K562 (cell line): Measurements from ENCODE around the gene EMX2. TPM values are rescaled to one million over a fixed set of nuclear protein-coding genes. Genes with fewer than 3 reads are reported as not detected.

Experiments used
- ATAC-seq: fragments of 200-7000 bp; cut with Tn5 transposase; 3 replicates; pipeline ENCODE4 v1.9.1; 2020; ENCODE audit warnings: moderate library complexity
- BruUV-seq: library from RNA; stranded (reverse); fragments of 400-500 nt; replicated peaks from 2 replicates; lab custom pipeline; 2021; lab: Mats Ljungman, UMichigan
- CTCF ChIA-PET: fragments of 300-600 bp; formaldehyde crosslinking; extraction: SDS; loops from one replicate; lab custom pipeline; 2021; ENCODE audit warnings: low intra/inter-chr PET ratio; lab: Yijun Ruan, JAX
- POLR2A ChIA-PET: fragments of 300-600, 350-650 bp; sonication (Branson Sonifier 250); formaldehyde crosslinking; extraction: SDS; loops from one replicate; lab custom pipeline; 2021; ENCODE audit warnings: antibody characterized with exemption, inconsistent platforms; lab: Yijun Ruan, JAX
- DNase-seq, 4 experiments: peaks; one replicate each; pipeline versions ENCODE4 v3.0.0 to v3.0.0-alpha.2; 2011 to 2018; ENCODE audit warnings: low spot score in 3 of 4, mixed read lengths in 3 of 4; ENCODE audit errors: extremely low read depth in 1 of 4
- FAIRE-seq: peaks from 2 replicates; lab custom pipeline; 2011; peaks lifted over from hg19 to GRCh38; lab: Jason Lieb, UNC
- H2AFZ ChIP-seq: 2 replicates; pipeline ENCODE4 v1.6.0; 2011; ENCODE audit warnings: low read depth, low read length, control low read depth, inconsistent platforms
- H3K27ac ChIP-seq: fragments of 200-600 bp; 3 replicates; pipeline ENCODE4 v1.8.0; 2011; ENCODE audit warnings: low read depth, mild to moderate bottlenecking, control low read depth, inconsistent platforms, low read length, moderate library complexity, mixed read lengths; ENCODE audit errors: extremely low read depth
- H3K27me3 ChIP-seq, 2 experiments: fragments of 300-600 bp in 1 of 2; 2 replicates in 1 of 2; 3 replicates in 1 of 2; pipeline versions ENCODE4 v1.6.0 to v1.8.0; 2011; ENCODE audit warnings: inconsistent platforms in 2 of 2, low read length in 2 of 2, mild to moderate bottlenecking in 1 of 2, mixed read lengths in 1 of 2, moderate library complexity in 1 of 2; ENCODE audit not compliant: control insufficient read depth in 2 of 2, insufficient read depth in 2 of 2
- H3K36me3 ChIP-seq: fragments of 300-600 bp; 3 replicates; pipeline ENCODE4 v1.8.0; 2011; ENCODE audit warnings: mild to moderate bottlenecking, low read length, inconsistent platforms; ENCODE audit not compliant: control insufficient read depth, insufficient read depth
- H3K4me1 ChIP-seq, 2 experiments: fragments of 200-600 bp in 1 of 2; replicated peaks in 1 of 2; 2 replicates in 1 of 2; 3 replicates in 1 of 2; pipeline versions ENCODE4 v1.5.1 to v1.8.0; 2011; ENCODE audit warnings: inconsistent platforms in 2 of 2, low read length in 2 of 2, mild to moderate bottlenecking in 1 of 2, mixed read lengths in 1 of 2, moderate library complexity in 1 of 2; ENCODE audit not compliant: control insufficient read depth in 2 of 2, insufficient read depth in 2 of 2
- H3K4me2 ChIP-seq: 2 replicates; pipeline ENCODE4 v1.6.1; 2011; ENCODE audit warnings: low read length, control low read depth, inconsistent platforms, mixed read lengths; ENCODE audit not compliant: insufficient read depth
- H3K4me3 ChIP-seq: fragments of 200-600 bp; sonication (generic), shearing (Covaris generic); 2 replicates; pipeline ENCODE4 v1.5.1; 2016; ENCODE audit warnings: control low read depth, inconsistent platforms
- H3K79me2 ChIP-seq: fragments of 200-600 bp; 3 replicates; pipeline ENCODE4 v1.8.0; 2011; ENCODE audit warnings: low read length, inconsistent platforms; ENCODE audit not compliant: control insufficient read depth, insufficient read depth
- H3K9ac ChIP-seq, 2 experiments: 2 replicates each; pipeline versions ENCODE4 v1.6.0 to v1.6.1; 2011; ENCODE audit warnings: low read depth in 2 of 2, low read length in 2 of 2, control low read depth in 1 of 2, inconsistent platforms in 1 of 2, mild to moderate bottlenecking in 1 of 2, mixed read lengths in 1 of 2; ENCODE audit not compliant: insufficient read depth in 1 of 2
- H3K9me1 ChIP-seq: one replicate; pipeline ENCODE4 v1.6.0; 2011; ENCODE audit warnings: inconsistent platforms, mild to moderate bottlenecking, low read length, moderate library complexity; ENCODE audit not compliant: control insufficient read depth, insufficient read depth
- H3K9me3 ChIP-seq: replicated peaks from 2 replicates; pipeline ENCODE4 v1.5.1; 2011; ENCODE audit warnings: low read depth, low read length, inconsistent platforms; ENCODE audit not compliant: control insufficient read depth, insufficient read depth
- H4K20me1 ChIP-seq: replicated peaks from 2 replicates; pipeline ENCODE4 v1.6.1; 2011; ENCODE audit warnings: low read length, inconsistent platforms, mixed read lengths; ENCODE audit not compliant: control insufficient read depth, insufficient read depth
- KHSRP ChIP-seq: fragments of 450-650 bp; IDR thresholded peaks from 2 replicates; pipeline ENCODE4 v1.6.1; 2017
- RFX1 ChIP-seq: fragments of 450-650 bp; IDR thresholded peaks from 2 replicates; pipeline ENCODE4 v1.6.1; 2016; ENCODE audit warnings: mild to moderate bottlenecking, moderate library complexity
- SAP30 ChIP-seq: fragments of 200-600 bp; sonication (generic); IDR thresholded peaks from 2 replicates; pipeline ENCODE4 v1.6.1; 2012; ENCODE audit warnings: borderline replicate concordance, low read depth, mild to moderate bottlenecking, moderate library complexity, low read length, control low read depth, inconsistent platforms; ENCODE audit not compliant: insufficient read depth, poor library complexity, severe bottlenecking
- TFE3 ChIP-seq: fragments of 450-650 bp; formaldehyde crosslinking; IDR thresholded peaks from 2 replicates; pipeline ENCODE4 v1.4.0; 2020; ENCODE audit warnings: mild to moderate bottlenecking, mixed read lengths
- ZC3H11A ChIP-seq: IDR thresholded peaks from 2 replicates; pipeline ENCODE4 v1.6.1; 2012; ENCODE audit warnings: low read depth, low read length, improper control_type of control experiment
- ZFPM2 ChIP-seq: fragments of 250-450 bp; sonication (Bioruptor Pico); IDR thresholded peaks from 2 replicates; pipeline ENCODE4 v1.5.1; 2022; ENCODE audit warnings: mild to moderate bottlenecking
- WGBS: fragments of 100-300 bp; shearing (Covaris generic); methylation state at CpG from one replicate; pipeline ENCODE4 v1.1.6; 2016; ENCODE audit warnings: low coverage, mixed read lengths; ENCODE audit not compliant: insufficient coverage; ENCODE audit errors: missing lambda C conversion rate; 5-methylcytosine and 5-hydroxymethylcytosine counted together
- in situ Hi-C: fragments of 300-500 bp; cut with MboI; formaldehyde crosslinking; loops from 4 replicates; pipeline ENCODE4 v1.15.0; 2018; ENCODE audit warnings: inconsistent platforms, mixed read lengths
- intact Hi-C: fragments of 100-400 bp; cut with micrococcal nuclease; formaldehyde crosslinking; loops from 2 replicates; pipeline ENCODE4 v1.14.2; 2022
- polyA plus RNA-seq, 8 experiments: library from polyadenylated mRNA; depleted of rRNA in 4 of 8; stranded (reverse) in 5 of 8; unstranded in 3 of 8; fragments of >200 nt; fragmentation: Nextera tagmentation in 2 of 8; fragmentation: Illumina TruSeq in 1 of 8; extraction: Ambion mirVana in 2 of 8; extraction: Trizol in 1 of 8; gene quantifications; 2 replicates each; pipeline versions ENCODE4 v1.2.1 to v1.2.3, GENCODE V29; 2011 to 2014; ENCODE audit warnings: inconsistent platforms in 1 of 8, missing spikeins in 1 of 8
- total RNA-seq, 7 experiments: library from RNA; depleted of rRNA in 6 of 7; stranded (reverse); fragments of >200 nt in 6 of 7; fragmentation: Illumina TruSeq in 2 of 7; extraction: Trizol in 2 of 7; gene quantifications; 2 replicates each; pipeline versions ENCODE4 v1.2.1 to v1.2.3, GENCODE V29; 2011 to 2021; ENCODE audit warnings: low replicate concordance in 1 of 7

The EMX2 gene
- total and polyA plus RNA-seq, 9 of the 15 experiments (the other 6 are each of a cell fraction or from before 2014, with no cell fraction given): not detected

- CTCF ChIA-PET: no interaction called here
- no peak for ATAC-seq
- peaks cover 0 to 14% of the 10 kb centered on the region in 2 experiments; a peak in 2 of 5 replicates for H3K4me1 ChIP-seq
- intact Hi-C loops: no loop called here
- no peak for DNase-seq
- no peak overlapping the region for H3K4me3 ChIP-seq
- H3K36me3 ChIP-seq: no peaks in the 10 kb centered on the region
- POLR2A ChIA-PET: interaction anchor here (1.2 kb wide), 1 partner anchor 42 kb away, joined by 4 read pairs; no protein-coding TSS in a partner anchor
- WGBS: 0% methylated on average over 7 of the region's 20 CpGs
- H3K9me3 ChIP-seq: no peaks in the 10 kb centered on the region
- in situ Hi-C loops: loop anchor here (25.0 kb wide), 1 partner anchor 690 kb away; no protein-coding TSS in a partner anchor
- no peak for FAIRE-seq
- H3K79me2 ChIP-seq: no peaks in the 10 kb centered on the region
- peaks cover 10 to 63% of the 10 kb centered on the region in 2 experiments; a peak in 4 of 5 replicates for H3K27me3 ChIP-seq
- TF ChIP-seq ZFPM2 (CRISPR knock-in tag) (no peak), RFX1 (no peak), SAP30 (no peak), KHSRP (no peak), TFE3 (no peak), ZC3H11A (no peak)
- no TSS peak for BruUV-seq
- no peaks in the 10 kb centered on the region for H4K20me1 ChIP-seq
- no peak overlapping the region for H3K9ac ChIP-seq
- no peak overlapping the region for H3K27ac ChIP-seq
- H2AFZ ChIP-seq: no peak overlapping the region
- no peak overlapping the region for H3K4me2 ChIP-seq
- no peaks in the 10 kb centered on the region for H3K9me1 ChIP-seq
Measured at GRCh38 chr10:117547016-117547715, 4.6 kb downstream of the EMX2 start.
